Measurements from ENCODE around the gene SPATA9. TPM values are rescaled to one million over a fixed set of nuclear protein-coding genes. Genes with fewer than 3 reads are reported as not detected.

The SPATA9 gene
- total and polyA plus RNA-seq, 9 of the 15 experiments (the other 6 are each of a cell fraction or from before 2014, with no cell fraction given) = 0.16 to 5.5 (median 0.39) TPM; not detected in 3

- TF ChIP-seq ZBTB40 (IDR thresholded peaks at IDR 0.05) (peak; percentile 41; the same call in 1 of the 2 replicates), ZBTB40 (CRISPR knock-in tag; IDR thresholded peaks at IDR 0.05) (no peak), ARNT (IDR thresholded peaks at IDR 0.05) (no peak), ZBTB34 (CRISPR knock-in tag; IDR thresholded peaks at IDR 0.05) (peak; percentile 98), CBX5 (IDR thresholded peaks at IDR 0.05; ENCODE audit: borderline replicate concordance, low read depth) (no peak), PATZ1 (CRISPR knock-in tag; IDR thresholded peaks at IDR 0.05; ENCODE audit: borderline replicate concordance) (peak; percentile 99), NCOA1 (IDR thresholded peaks at IDR 0.05; ENCODE audit: low read depth) (peak; percentile 64), TAF9B (IDR thresholded peaks at IDR 0.05; ENCODE audit: partially characterized antibody) (peak; percentile 6), NFIC (IDR thresholded peaks at IDR 0.05) (0 out of 2 replicates have a peak, but pooled peaks have one; percentile 4), HMBOX1 (IDR thresholded peaks at IDR 0.05) (peak; percentile 71), ZNF695 (CRISPR knock-in tag; IDR thresholded peaks at IDR 0.05) (peak; percentile 99), ESRRA (IDR thresholded peaks at IDR 0.05; ENCODE audit: borderline replicate concordance, low read depth) (peak; percentile 97), POU5F1 (IDR thresholded peaks at IDR 0.05; ENCODE audit: borderline replicate concordance, low read depth, low read length, partially characterized antibody) (no peak), TEAD4 (IDR thresholded peaks at IDR 0.05; ENCODE audit: low read length) (peak; percentile 80), TEAD4 (CRISPR knock-in tag; IDR thresholded peaks at IDR 0.05; ENCODE audit: borderline replicate concordance) (no peak)
Measured at GRCh38 chr5:95728494-95729114, 45.8 kb upstream of the SPATA9 start (continued).
